HG03354 (cell line): ENCODE measurements around the gene TEX28.
"Not testable (repeated sequence)": the region's sequence is repeated elsewhere in the genome, so short reads cannot be mapped to it uniquely, and the experiment has no call there.

Experiments used
- ATAC-seq: cut with Tn5 transposase; IDR thresholded peaks from one replicate; pipeline ENCODE4 v1.9.1; 2021; ENCODE audit warnings: mild to moderate bottlenecking; ENCODE audit not compliant: unreplicated experiment, poor library complexity, severe bottlenecking

Gene TEX28

GRCh38 chrX:154313147-154313546 is 18.2 kb upstream of the TEX28 start:
- ATAC-seq: no peak

GRCh38 chrX:154312116-154312515 is 17.2 kb upstream of the TEX28 start:
- no peak for ATAC-seq

GRCh38 chrX:154310616-154311536 is 16.0 kb upstream of the TEX28 start:
- ATAC-seq: no peak

- ATAC-seq: no peak
Observed at GRCh38 chrX:154309041-154309775, 14.3 kb upstream of the TEX28 start.

GRCh38 chrX:154308108-154308946 is 13.4 kb upstream of the TEX28 start:
- ATAC-seq: peak; percentile 69

GRCh38 chrX:154307202-154307601 is 12.3 kb upstream of the TEX28 start:
- ATAC-seq: no peak

- ATAC-seq: no peak
Observed at GRCh38 chrX:154305541-154306205, 10.7 kb upstream of the TEX28 start.

- ATAC-seq: no peak
Observed at GRCh38 chrX:154304846-154305245, 9.9 kb upstream of the TEX28 start.

- no peak for ATAC-seq
Observed at GRCh38 chrX:154303476-154303875, 8.6 kb upstream of the TEX28 start.

GRCh38 chrX:154302998-154303397 is 8.1 kb upstream of the TEX28 start:
- not testable (repeated sequence) for ATAC-seq

- no peak for ATAC-seq
Observed at GRCh38 chrX:154300816-154301215, 5.9 kb upstream of the TEX28 start.

- ATAC-seq: no peak
Observed at GRCh38 chrX:154298312-154298711, 3.4 kb upstream of the TEX28 start.

GRCh38 chrX:154296731-154297130 is 1.8 kb upstream of the TEX28 start:
- no peak for ATAC-seq

- ATAC-seq: no peak
Observed at GRCh38 chrX:154295664-154296310, 863 bp upstream of the TEX28 start, which contains the start of gene TKTL1. TSS of gene TKTL1 (plus strand) at chrX:154295795. CDS start at chrX:154295860, 65 bp downstream.

GRCh38 chrX:154286406-154286805 is 8.5 kb downstream of the TEX28 start:
- not testable (repeated sequence) for ATAC-seq

- ATAC-seq: peak; percentile 74
Observed at GRCh38 chrX:154284489-154285338, 10.2 kb downstream of the TEX28 start.

- ATAC-seq: not testable (repeated sequence)
Observed at GRCh38 chrX:154269245-154269644, 25.7 kb downstream of the TEX28 start.

- not testable (repeated sequence) for ATAC-seq
Observed at GRCh38 chrX:154263072-154263471, 31.9 kb downstream of the TEX28 start.
